ENCODE data around the gene DPYSL5.

DPYSL5 gene

DNA sequence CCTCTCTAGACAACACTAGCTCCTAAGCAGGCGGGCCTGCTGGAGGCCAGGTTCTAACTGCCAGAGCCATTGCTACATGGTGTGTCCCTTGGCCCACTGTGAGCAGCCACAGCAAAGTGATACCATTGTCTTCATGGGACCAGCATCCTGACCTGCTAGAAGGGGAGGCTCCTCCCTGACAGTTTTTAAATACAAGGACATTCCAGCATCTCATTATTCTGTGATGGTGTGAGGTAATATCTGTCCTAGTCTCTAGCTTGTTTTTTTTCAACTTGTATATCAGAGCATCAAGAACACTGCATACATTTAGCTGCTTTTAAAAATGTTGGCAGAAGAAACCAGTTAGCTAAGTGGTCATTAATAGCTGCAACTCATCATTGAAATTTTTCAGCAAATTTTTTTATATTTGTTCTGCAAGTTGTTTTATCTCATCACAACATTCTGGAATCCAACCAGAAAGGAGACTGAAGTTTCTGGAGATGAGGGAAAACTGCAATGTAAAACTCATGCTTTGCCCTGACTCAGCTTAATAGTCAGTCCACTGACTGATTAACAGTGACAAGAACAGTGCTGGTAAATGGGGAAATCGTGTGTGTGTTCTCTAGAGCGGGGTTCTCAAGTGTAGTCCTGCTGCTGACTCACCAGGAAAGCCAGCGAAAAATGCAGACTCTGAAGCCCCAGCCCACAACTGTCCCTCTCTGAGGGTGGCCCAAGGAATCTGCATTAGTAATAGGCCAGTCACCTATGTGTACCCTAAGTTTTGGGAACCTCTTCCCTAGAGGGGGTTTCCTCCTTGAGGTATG is 140.3 kb downstream of the DPYSL5 start:
- peak in 1 of 58 donors; percentile 12 for DNase-seq

DNA sequence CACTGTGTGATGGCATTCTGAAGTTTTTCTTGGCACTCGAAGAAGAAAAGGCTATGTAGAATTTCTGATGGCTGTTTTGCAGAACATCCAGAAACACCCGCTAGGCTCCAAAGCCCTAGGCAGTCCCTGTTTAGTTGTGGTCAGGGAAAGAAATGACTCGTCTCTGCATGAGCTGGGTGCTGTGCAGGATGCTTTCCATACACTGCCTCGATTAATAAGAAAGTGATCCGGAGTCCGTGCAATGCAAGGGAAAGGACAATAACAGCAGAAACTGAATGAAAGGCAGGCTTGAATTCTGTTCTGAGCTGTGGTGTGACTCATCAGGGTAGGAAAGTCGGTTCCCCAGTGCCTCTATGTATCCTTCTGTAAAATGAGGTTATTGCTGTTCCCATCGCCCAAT is 141.2 kb downstream of the DPYSL5 start:
- DNase-seq: no peak

DNA sequence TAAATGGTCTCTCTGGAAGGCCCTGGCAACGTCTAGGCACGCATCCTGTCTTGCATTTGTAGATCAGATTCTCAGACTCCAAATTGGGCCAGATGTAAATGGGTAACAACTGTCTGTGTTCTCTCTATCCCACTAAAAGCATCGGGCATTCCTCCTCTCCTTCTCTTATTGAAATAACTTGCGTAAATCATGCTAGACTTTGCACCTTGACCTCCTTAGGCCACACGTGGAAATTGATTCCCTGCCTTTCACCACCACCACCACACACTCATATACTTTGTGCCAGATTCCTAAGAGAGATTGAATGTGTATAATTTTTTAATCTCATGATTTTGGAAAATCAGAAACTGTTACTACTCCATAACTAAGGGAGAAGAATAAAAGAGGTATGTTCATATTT is 143.8 kb downstream of the DPYSL5 start:
- DNase-seq: no peak

GRCh38 chr2:26993768-26994167 is 145.8 kb downstream of the DPYSL5 start:
- DNase-seq: no peak

DNA sequence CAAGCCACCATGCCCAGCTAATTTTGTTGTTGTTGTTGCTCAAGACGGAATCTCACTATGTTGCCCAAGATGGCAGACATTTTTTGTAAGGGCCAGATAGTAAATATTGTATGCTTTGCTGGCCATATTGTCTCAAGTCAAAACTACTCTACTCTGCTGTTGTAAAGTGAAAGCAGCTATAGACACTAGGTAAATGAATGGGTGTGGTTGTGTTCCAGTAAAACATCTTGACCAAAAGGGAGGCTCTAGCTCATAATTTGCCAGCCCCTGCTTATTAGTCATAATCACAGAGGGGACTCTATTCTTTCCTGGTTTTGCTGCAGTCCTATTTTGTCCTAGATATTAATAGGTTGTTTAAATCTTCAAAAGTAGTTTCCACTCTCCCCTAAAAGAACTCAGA is 147.1 kb downstream of the DPYSL5 start:
- no peak for DNase-seq

DNA sequence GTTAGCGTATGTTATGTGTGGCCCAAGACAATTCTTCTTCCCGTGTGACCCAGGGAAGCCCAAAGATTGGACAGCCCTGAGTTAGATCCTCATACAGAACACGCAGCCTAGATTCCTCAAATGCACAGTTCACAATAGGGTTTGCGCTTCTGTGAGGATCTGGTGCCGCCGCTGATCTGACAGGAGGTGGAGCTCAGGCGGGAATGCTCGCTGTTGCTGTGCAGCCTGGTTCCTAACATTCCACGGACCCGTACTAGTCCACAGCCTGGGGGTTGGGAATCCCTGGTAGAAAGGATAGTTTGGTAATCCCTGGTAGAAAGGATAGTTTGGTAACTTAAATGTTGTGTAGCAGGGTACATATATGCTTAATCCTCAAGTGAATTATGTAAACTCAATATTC is 149.5 kb downstream of the DPYSL5 start:
- DNase-seq: no peak

DNA sequence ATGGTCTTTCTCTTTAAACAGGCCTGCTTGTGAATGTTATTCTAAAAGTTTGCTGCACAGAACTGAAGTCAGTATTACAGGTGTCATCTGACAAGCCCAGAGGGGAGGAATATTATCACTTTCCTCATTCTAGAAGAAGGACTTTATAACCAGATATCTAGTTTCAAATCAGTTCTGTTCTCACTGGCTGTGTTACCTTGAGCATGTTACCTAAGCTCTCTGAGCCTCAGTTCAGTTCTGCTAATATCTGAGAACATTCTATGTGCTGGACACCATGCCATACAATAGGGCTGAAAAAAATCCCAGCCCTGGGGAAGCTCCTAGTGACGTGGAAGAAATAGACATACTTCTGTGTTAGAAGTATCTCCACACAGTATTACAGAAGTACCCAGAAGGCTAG is 150.4 kb downstream of the DPYSL5 start:
- DNase-seq: no peak
